GM21723 (cell line): ENCODE data around the gene RIT2.

ENCODE experiments used
- ATAC-seq: cut with Tn5 transposase; IDR thresholded peaks from one replicate; pipeline ENCODE4 v1.9.1; 2021; ENCODE audit warnings: mild to moderate bottlenecking, moderate library complexity; ENCODE audit not compliant: unreplicated experiment

Gene RIT2

DNA sequence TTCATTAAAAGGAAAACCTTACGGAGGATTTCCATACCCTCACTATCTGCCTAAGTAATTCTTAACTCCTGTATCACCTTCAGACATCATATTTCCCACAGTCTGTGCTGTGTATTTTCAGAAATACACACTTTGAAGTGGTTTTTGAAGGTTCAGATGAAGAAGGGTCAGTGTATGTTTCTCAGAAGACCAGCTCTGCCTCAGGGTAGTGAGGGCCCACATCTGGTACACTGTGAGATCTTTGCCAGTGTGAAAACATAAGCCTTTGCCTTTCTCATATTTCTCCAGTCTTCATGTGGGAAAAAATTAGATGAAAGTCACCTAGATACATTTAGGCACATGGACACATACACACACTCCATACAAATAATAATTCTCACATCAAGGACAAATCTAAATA, 408.4 kb downstream of the RIT2 start:
- no peak for ATAC-seq

- no peak for ATAC-seq
These were observed 408.9 kb downstream of the RIT2 start for GRCh38 chr18:42706618-42707017.

GRCh38 chr18:42706029-42706608, 409.4 kb downstream of the RIT2 start:
- ATAC-seq: no peak
